Measurements from ENCODE around the gene PCDHA1. TPM values are rescaled to one million over a fixed set of nuclear protein-coding genes. Genes with fewer than 3 reads are reported as not detected.
"Not testable (repeated sequence)": the region's sequence is repeated elsewhere in the genome, so short reads cannot be mapped to it uniquely, and the experiment has no call there.

PCDHA1 gene
- total RNA-seq, 1 experiment from 2014 or later = 0.03 TPM

- in situ Hi-C loops (cut with HindIII; ENCODE audit: low sequenced_read_pairs) = no loop called here
- no peak for DNase-seq (ENCODE audit: low spot score)
Measured at GRCh38 chr5:140842798-140843733, 57.1 kb downstream of the PCDHA1 start.

GRCh38 chr5:140848139-140849102 lies 62.5 kb downstream of the PCDHA1 start, which contains the start of gene PCDHA9:
PCDHA9 (plus strand) TSS chr5:140848382; CDS start chr5:140848496, 114 bp downstream.
- DNase-seq (ENCODE audit: low spot score); in situ Hi-C loops (cut with HindIII; ENCODE audit: low sequenced_read_pairs): not testable (repeated sequence)

GRCh38 chr5:140849831-140850634 lies 64.1 kb downstream of the PCDHA1 start:
- DNase-seq (ENCODE audit: low spot score); in situ Hi-C loops (cut with HindIII; ENCODE audit: low sequenced_read_pairs): not testable (repeated sequence)

GRCh38 chr5:140855772-140856674 lies 70.1 kb downstream of the PCDHA1 start, which contains the start of gene PCDHA10:
PCDHA10 (plus strand) TSS chr5:140855897; CDS start chr5:140856049, 152 bp downstream.
- DNase-seq (ENCODE audit: low spot score) = peak; percentile 25

GRCh38 chr5:140857177-140857986 lies 71.4 kb downstream of the PCDHA1 start:
- in situ Hi-C loops (cut with HindIII; ENCODE audit: low sequenced_read_pairs) = no loop called here
- no peak for DNase-seq (ENCODE audit: low spot score)

More at GRCh38 chr5:140855772-140856674, 70.1 kb downstream of the PCDHA1 start, which contains the start of gene PCDHA10:
- in situ Hi-C loops (cut with HindIII; ENCODE audit: low sequenced_read_pairs) = no loop called here

- in situ Hi-C loops (cut with HindIII; ENCODE audit: low sequenced_read_pairs) = no loop called here
- DNase-seq (ENCODE audit: low spot score) = no peak
Measured at GRCh38 chr5:140857987-140858240, 72.0 kb downstream of the PCDHA1 start.

GRCh38 chr5:140862441-140863295 lies 76.7 kb downstream of the PCDHA1 start:
- no peak for DNase-seq (ENCODE audit: low spot score)
- in situ Hi-C loops (cut with HindIII; ENCODE audit: low sequenced_read_pairs) = no loop called here

- DNase-seq (ENCODE audit: low spot score) = peak; percentile 81
- in situ Hi-C loops (cut with HindIII; ENCODE audit: low sequenced_read_pairs) = no loop called here
Measured at GRCh38 chr5:140868721-140869554, 83.0 kb downstream of the PCDHA1 start, which contains the start of gene PCDHA11. PCDHA11 (plus strand) TSS chr5:140868957; CDS start chr5:140869104, 147 bp downstream.

GRCh38 chr5:140869555-140869886 lies 83.6 kb downstream of the PCDHA1 start:
- in situ Hi-C loops (cut with HindIII; ENCODE audit: low sequenced_read_pairs) = no loop called here
- DNase-seq (ENCODE audit: low spot score) = no peak

GRCh38 chr5:140870221-140871201 lies 84.6 kb downstream of the PCDHA1 start:
- in situ Hi-C loops (cut with HindIII; ENCODE audit: low sequenced_read_pairs) = no loop called here
- no peak for DNase-seq (ENCODE audit: low spot score)

GRCh38 chr5:140875085-140876065 lies 89.4 kb downstream of the PCDHA1 start, which contains the start of gene PCDHA12:
PCDHA12 (plus strand) TSS chr5:140875308; CDS start chr5:140875473, 165 bp downstream.
- DNase-seq (ENCODE audit: low spot score) = peak; percentile 66
- in situ Hi-C loops (cut with HindIII; ENCODE audit: low sequenced_read_pairs) = no loop called here

- in situ Hi-C loops (cut with HindIII; ENCODE audit: low sequenced_read_pairs); DNase-seq (ENCODE audit: low spot score): not testable (repeated sequence)
Measured at GRCh38 chr5:140876541-140877261, 90.8 kb downstream of the PCDHA1 start.

- in situ Hi-C loops (cut with HindIII; ENCODE audit: low sequenced_read_pairs) = no loop called here
- DNase-seq (ENCODE audit: low spot score) = no peak
Measured at GRCh38 chr5:140877262-140877581, 91.3 kb downstream of the PCDHA1 start.
